Erythroblast (primary cell): ENCODE measurements around the gene OLFM3.

Experiments used
- GATA1 ChIP-seq: IDR thresholded peaks from 2 replicates; pipeline ENCODE4 v1.6.1; 2011; ENCODE audit warnings: low read depth, mild to moderate bottlenecking, control low read depth, low read length, moderate library complexity
- POLR2A ChIP-seq: IDR thresholded peaks from 2 replicates; pipeline ENCODE4 v1.6.1; 2011; ENCODE audit warnings: mild to moderate bottlenecking, low read length

GRCh38 chr1:101905283-101905835 lies 91.4 kb downstream of the OLFM3 start:
- TF ChIP-seq POLR2A = no peak
- no peak for TF ChIP-seq GATA1
